ENCODE results near the gene CXCL13. TPM values are rescaled to one million over a fixed set of nuclear protein-coding genes. Genes with fewer than 3 reads are reported as not detected.

Gene CXCL13
- total and polyA plus RNA-seq, 2 of the 13 experiments (the other 11 are each of a cell fraction or from before 2014, with no cell fraction given): not detected

GRCh38 chr4:77636902-77637301 lies 31.3 kb downstream of the CXCL13 start (continued):
- peak; percentile 27; the same call in 1 of the 2 replicates for TF ChIP-seq RERE (CRISPR knock-in tag; IDR thresholded peaks at IDR 0.05; ENCODE audit: low read depth)
- TF ChIP-seq PAWR (CRISPR knock-in tag; IDR thresholded peaks at IDR 0.05; ENCODE audit: borderline replicate concordance): no peak
- no peak for TF ChIP-seq ELK4 (CRISPR knock-in tag; IDR thresholded peaks at IDR 0.05; ENCODE audit: borderline replicate concordance)
- no peak for TF ChIP-seq ZNF619 (CRISPR knock-in tag; IDR thresholded peaks at IDR 0.05)
- peak; percentile 51 for TF ChIP-seq ZBTB33 (CRISPR knock-in tag; IDR thresholded peaks at IDR 0.05)
- TF ChIP-seq ZNF614 (CRISPR knock-in tag; IDR thresholded peaks at IDR 0.05; ENCODE audit: borderline replicate concordance): peak; percentile 99
- no peak for TF ChIP-seq POLR2A (IDR thresholded peaks at IDR 0.05; ENCODE audit: insufficient read depth in 1 of 2, low read depth in 2 of 2, low read length in 2 of 2)
- no peak for TF ChIP-seq ZNF383 (CRISPR knock-in tag; IDR thresholded peaks at IDR 0.05; ENCODE audit: borderline replicate concordance)
- TF ChIP-seq SETDB1 (CRISPR knock-in tag; IDR thresholded peaks at IDR 0.05; ENCODE audit: borderline replicate concordance): no peak
- no peak for TF ChIP-seq BRCA1 (CRISPR knock-in tag; IDR thresholded peaks at IDR 0.05)
- TF ChIP-seq KDM6A (CRISPR knock-in tag; IDR thresholded peaks at IDR 0.05; ENCODE audit: low read depth): no peak
- no peak for TF ChIP-seq MXD4 (CRISPR knock-in tag; IDR thresholded peaks at IDR 0.05)
- no peak for TF ChIP-seq ATM (IDR thresholded peaks at IDR 0.05; ENCODE audit: borderline replicate concordance)
- no peak for TF ChIP-seq ZBTB2 (CRISPR knock-in tag; IDR thresholded peaks at IDR 0.05; ENCODE audit: low read depth)
- no peak for TF ChIP-seq IKZF1 (IDR thresholded peaks at IDR 0.05)
- TF ChIP-seq JDP2 (CRISPR knock-in tag; IDR thresholded peaks at IDR 0.05; ENCODE audit: borderline replicate concordance): no peak
- TF ChIP-seq ZNF326 (CRISPR knock-in tag; IDR thresholded peaks at IDR 0.05; ENCODE audit: borderline replicate concordance): no peak
- peak; percentile 79 for TF ChIP-seq FOSL1 (CRISPR knock-in tag; IDR thresholded peaks at IDR 0.05; ENCODE audit: borderline replicate concordance)
- TF ChIP-seq MTERF4 (CRISPR knock-in tag; IDR thresholded peaks at IDR 0.05): no peak
